Choroid plexus epithelial cell (primary cell): ENCODE data around the gene PLGLB1.
"Not testable (repeated sequence)": the region's sequence is repeated elsewhere in the genome, so short reads cannot be mapped to it uniquely, and the experiment has no call there.

ENCODE experiments used
- DNase-seq: peaks from one replicate; pipeline ENCODE4 v3.0.0-alpha.2; 2010; ENCODE audit warnings: low read depth
- H3K4me3 ChIP-seq: 2 replicates; pipeline ENCODE4 v1.5.1; 2011; ENCODE audit warnings: low read depth, mild to moderate bottlenecking, control low read depth, low read length, moderate library complexity

PLGLB1 gene

GRCh38 chr2:87021744-87022143 lies at the start of gene PLGLB1:
Gene PLGLB1 (minus strand): TSS chr2:87021844. CDS start chr2:87021783, 61 bp downstream.
- H3K4me3 ChIP-seq, DNase-seq: not testable (repeated sequence)

GRCh38 chr2:87064305-87064704 lies 42.7 kb upstream of the PLGLB1 start:
- not testable (repeated sequence) for DNase-seq, H3K4me3 ChIP-seq

- not testable (repeated sequence) for H3K4me3 ChIP-seq
- DNase-seq, result peak; percentile 55
These were observed 41.8 kb upstream of the PLGLB1 start for GRCh38 chr2:87063431-87063830.

- DNase-seq, H3K4me3 ChIP-seq: not testable (repeated sequence)
These were observed 39.9 kb upstream of the PLGLB1 start for GRCh38 chr2:87061519-87061918.

- not testable (repeated sequence) for DNase-seq, H3K4me3 ChIP-seq
These were observed 36.0 kb upstream of the PLGLB1 start for GRCh38 chr2:87057606-87058005.

GRCh38 chr2:87056843-87057242 lies 35.2 kb upstream of the PLGLB1 start:
- not testable (repeated sequence) for H3K4me3 ChIP-seq, DNase-seq

GRCh38 chr2:87056435-87056834 lies 34.8 kb upstream of the PLGLB1 start:
- H3K4me3 ChIP-seq, result not testable (repeated sequence)

GRCh38 chr2:87054375-87054774 lies 32.7 kb upstream of the PLGLB1 start:
- not testable (repeated sequence) for DNase-seq, H3K4me3 ChIP-seq

More at GRCh38 chr2:87056435-87056834, 34.8 kb upstream of the PLGLB1 start:
- not testable (repeated sequence) for DNase-seq

GRCh38 chr2:87041321-87041978 lies 19.8 kb upstream of the PLGLB1 start:
- H3K4me3 ChIP-seq, DNase-seq: not testable (repeated sequence)

- DNase-seq, H3K4me3 ChIP-seq: not testable (repeated sequence)
These were observed 7.0 kb upstream of the PLGLB1 start for GRCh38 chr2:87028607-87029006.

- DNase-seq, H3K4me3 ChIP-seq: not testable (repeated sequence)
These were observed 5.2 kb upstream of the PLGLB1 start for GRCh38 chr2:87026816-87027215.

- DNase-seq, result not testable (repeated sequence)
These were observed 4.3 kb upstream of the PLGLB1 start for GRCh38 chr2:87025927-87026326.

GRCh38 chr2:87023988-87024615 lies 2.5 kb upstream of the PLGLB1 start:
- H3K4me3 ChIP-seq, DNase-seq: not testable (repeated sequence)

More at GRCh38 chr2:87025927-87026326, 4.3 kb upstream of the PLGLB1 start:
- not testable (repeated sequence) for H3K4me3 ChIP-seq

GRCh38 chr2:87021043-87021442 lies 601 bp downstream of the PLGLB1 start:
- not testable (repeated sequence) for DNase-seq

GRCh38 chr2:87019053-87019452 lies 2.6 kb downstream of the PLGLB1 start:
- H3K4me3 ChIP-seq, DNase-seq: not testable (repeated sequence)

More at GRCh38 chr2:87021043-87021442, 601 bp downstream of the PLGLB1 start:
- H3K4me3 ChIP-seq, result not testable (repeated sequence)

- H3K4me3 ChIP-seq, DNase-seq: not testable (repeated sequence)
These were observed 7.0 kb downstream of the PLGLB1 start for GRCh38 chr2:87014489-87015169.

GRCh38 chr2:87004398-87004797 lies 17.2 kb downstream of the PLGLB1 start:
- not testable (repeated sequence) for DNase-seq, H3K4me3 ChIP-seq
